ENCODE data around the gene LDLRAD2.

DNA sequence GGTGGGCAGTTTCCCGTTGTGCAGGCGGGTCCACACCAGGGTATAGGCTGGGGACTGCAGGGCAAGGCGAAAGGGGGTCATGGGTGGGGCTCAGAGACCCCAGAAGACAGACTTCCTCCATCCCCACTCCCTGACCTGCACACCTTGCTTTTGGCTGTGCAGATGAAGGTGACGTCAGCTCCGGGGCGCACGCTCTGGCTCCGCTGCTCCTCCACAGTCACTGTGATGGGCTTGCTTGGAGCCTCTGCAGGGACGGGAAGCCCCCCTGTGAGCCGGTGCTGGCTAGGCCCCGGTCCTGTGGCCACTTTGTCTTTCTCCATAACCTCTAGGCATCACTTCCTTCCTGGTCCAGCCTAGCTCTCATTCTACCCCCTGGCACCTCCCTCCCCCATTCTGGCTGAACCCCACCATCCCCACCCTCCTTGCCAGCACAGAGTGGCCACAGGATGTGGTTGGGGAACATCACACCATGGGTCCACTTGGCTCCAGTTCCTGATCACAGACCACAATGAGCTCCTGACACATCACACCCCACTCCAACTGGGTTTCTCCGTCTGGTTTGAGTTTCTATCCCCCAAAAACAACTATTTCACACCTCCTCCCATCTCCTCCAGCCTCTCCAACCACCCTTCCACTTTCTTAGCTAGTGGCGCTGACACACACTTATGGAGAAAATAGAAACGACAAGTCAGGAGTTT lies 45.2 kb downstream of the LDLRAD2 start:
- no peak for TF ChIP-seq POLR2A (IDR thresholded peaks at IDR 0.05; ENCODE audit: low read depth, low read length)
- TF ChIP-seq, protein P1, sequence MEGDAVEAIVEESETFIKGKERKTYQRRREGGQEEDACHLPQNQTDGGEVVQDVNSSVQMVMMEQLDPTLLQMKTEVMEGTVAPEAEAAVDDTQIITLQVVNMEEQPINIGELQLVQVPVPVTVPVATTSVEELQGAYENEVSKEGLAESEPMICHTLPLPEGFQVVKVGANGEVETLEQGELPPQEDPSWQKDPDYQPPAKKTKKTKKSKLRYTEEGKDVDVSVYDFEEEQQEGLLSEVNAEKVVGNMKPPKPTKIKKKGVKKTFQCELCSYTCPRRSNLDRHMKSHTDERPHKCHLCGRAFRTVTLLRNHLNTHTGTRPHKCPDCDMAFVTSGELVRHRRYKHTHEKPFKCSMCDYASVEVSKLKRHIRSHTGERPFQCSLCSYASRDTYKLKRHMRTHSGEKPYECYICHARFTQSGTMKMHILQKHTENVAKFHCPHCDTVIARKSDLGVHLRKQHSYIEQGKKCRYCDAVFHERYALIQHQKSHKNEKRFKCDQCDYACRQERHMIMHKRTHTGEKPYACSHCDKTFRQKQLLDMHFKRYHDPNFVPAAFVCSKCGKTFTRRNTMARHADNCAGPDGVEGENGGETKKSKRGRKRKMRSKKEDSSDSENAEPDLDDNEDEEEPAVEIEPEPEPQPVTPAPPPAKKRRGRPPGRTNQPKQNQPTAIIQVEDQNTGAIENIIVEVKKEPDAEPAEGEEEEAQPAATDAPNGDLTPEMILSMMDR (conservative IDR thresholded peaks at IDR 0.05; ENCODE audit: low read depth, low read length) = no peak
- TF ChIP-seq SMC3 (IDR thresholded peaks at IDR 0.05; ENCODE audit: low read depth, low read length) = no peak
- TF ChIP-seq, protein P2, sequence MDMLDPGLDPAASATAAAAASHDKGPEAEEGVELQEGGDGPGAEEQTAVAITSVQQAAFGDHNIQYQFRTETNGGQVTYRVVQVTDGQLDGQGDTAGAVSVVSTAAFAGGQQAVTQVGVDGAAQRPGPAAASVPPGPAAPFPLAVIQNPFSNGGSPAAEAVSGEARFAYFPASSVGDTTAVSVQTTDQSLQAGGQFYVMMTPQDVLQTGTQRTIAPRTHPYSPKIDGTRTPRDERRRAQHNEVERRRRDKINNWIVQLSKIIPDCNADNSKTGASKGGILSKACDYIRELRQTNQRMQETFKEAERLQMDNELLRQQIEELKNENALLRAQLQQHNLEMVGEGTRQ (IDR thresholded peaks at IDR 0.05; ENCODE audit: low read depth, low read length) = no peak
- no peak for TF ChIP-seq CEBPB (IDR thresholded peaks at IDR 0.05; ENCODE audit: low read depth, low read length)
- no peak for TF ChIP-seq NFE2L2 (IDR thresholded peaks at IDR 0.05; ENCODE audit: low read depth, low read length)
- no peak for TF ChIP-seq FOS (IDR thresholded peaks at IDR 0.05; ENCODE audit: low read depth, low read length)
- no peak for TF ChIP-seq CHD1 (IDR thresholded peaks at IDR 0.05; ENCODE audit: low read depth, low read length)
- no peak for TF ChIP-seq BHLHE40 (IDR thresholded peaks at IDR 0.05; ENCODE audit: low read depth, low read length)
- no peak for TF ChIP-seq MXI1 (IDR thresholded peaks at IDR 0.05; ENCODE audit: borderline replicate concordance, low read depth, low read length)
- no peak for TF ChIP-seq MAZ (IDR thresholded peaks at IDR 0.05; ENCODE audit: borderline replicate concordance, low read depth, low read length)
- no peak for TF ChIP-seq RAD21 (IDR thresholded peaks at IDR 0.05; ENCODE audit: low read length)
- TF ChIP-seq RCOR1 (IDR thresholded peaks at IDR 0.05; ENCODE audit: insufficient replicate concordance, low read length) = no peak
- TF ChIP-seq ELK1 (IDR thresholded peaks at IDR 0.05; ENCODE audit: borderline replicate concordance, low read depth, low read length) = no peak

Data from IMR-90 (cell line).